Measurements from ENCODE around the gene SUSD6. TPM values are rescaled to one million over a fixed set of nuclear protein-coding genes. Genes with fewer than 3 reads are reported as not detected.
A peak's percentile ranks its signal among the peaks of the same experiment; 100 is the strongest.

The SUSD6 gene
- total RNA-seq, 4 donors from 2014 or later: 33.8 to 125 (median 113) TPM

- peak overlapping the region; percentile 59 to 94 (median 85) for H3K27ac ChIP-seq
- no peaks in the 10 kb centered on the region for H3K27me3 ChIP-seq
- peaks cover 19 to 86% (median 51%) of the 10 kb centered on the region in 4 donors for H3K4me1 ChIP-seq
- H3K9me3 ChIP-seq: no peaks in the 10 kb centered on the region
- TF ChIP-seq POLR2A (IDR thresholded peaks at IDR 0.05) (no peak), CTCF (IDR thresholded peaks at IDR 0.05) (no peak)
- H3K4me3 ChIP-seq: peak overlapping the region in 2 of 4 donors; percentile 4 to 33
- DNase-seq: no peak
- H3K36me3 ChIP-seq: no peaks in the 10 kb centered on the region
These were observed 37.4 kb downstream of the SUSD6 start for GRCh38 chr14:69648480-69649451.

- no peaks in the 10 kb centered on the region for H3K9me3 ChIP-seq
- TF ChIP-seq CTCF (IDR thresholded peaks at IDR 0.05): no peak
- no peak for TF ChIP-seq POLR2A (IDR thresholded peaks at IDR 0.05)
- peaks cover 19 to 90% (median 51%) of the 10 kb centered on the region in 4 donors for H3K4me1 ChIP-seq
- H3K27ac ChIP-seq: peak overlapping the region; percentile 82 to 94 (median 88)
- no peak for DNase-seq
- no peaks in the 10 kb centered on the region for H3K36me3 ChIP-seq
- H3K4me3 ChIP-seq: no peak overlapping the region
- no peaks in the 10 kb centered on the region for H3K27me3 ChIP-seq
These were observed 39.6 kb downstream of the SUSD6 start for GRCh38 chr14:69650948-69651369.

DNA sequence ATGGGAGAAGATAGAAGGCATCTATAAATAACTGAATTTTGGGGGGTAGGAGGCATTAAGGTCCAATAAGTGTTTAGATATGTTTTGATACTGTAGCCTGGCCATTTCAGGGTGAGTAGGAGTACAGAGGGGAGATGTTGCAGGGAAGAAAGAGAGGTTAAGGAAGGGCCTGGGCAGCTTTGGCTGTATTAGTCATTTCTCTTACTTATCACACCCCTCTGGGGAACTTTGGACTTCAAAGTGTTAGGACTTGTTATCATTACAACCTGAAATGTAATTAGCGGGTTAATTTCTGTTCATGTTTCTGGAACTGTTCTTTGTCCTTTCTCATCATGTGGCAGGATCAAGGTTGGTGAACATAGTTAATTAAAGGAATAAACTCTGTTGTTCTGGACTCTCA lies 40.3 kb downstream of the SUSD6 start:
- DNase-seq: no peak
- no peak for TF ChIP-seq POLR2A (IDR thresholded peaks at IDR 0.05)
- TF ChIP-seq CTCF (IDR thresholded peaks at IDR 0.05): no peak
- H3K36me3 ChIP-seq: no peaks in the 10 kb centered on the region
- H3K4me3 ChIP-seq: no peak overlapping the region
- peaks cover 19 to 90% (median 51%) of the 10 kb centered on the region in 4 donors for H3K4me1 ChIP-seq
- H3K9me3 ChIP-seq: no peaks in the 10 kb centered on the region
- H3K27ac ChIP-seq: peak overlapping the region; percentile 82 to 94 (median 88)
- H3K27me3 ChIP-seq: no peaks in the 10 kb centered on the region

- Histone ChIP-seq H3K9me3 (no peaks in the 10 kb centered on the region), H3K27ac (peak overlapping the region; percentile 82 to 94 (median 88)), H3K27me3 (no peaks in the 10 kb centered on the region), H3K4me3 (no peak overlapping the region), H3K36me3 (no peaks in the 10 kb centered on the region), H3K4me1 (peaks cover 19 to 82% (median 48%) of the 10 kb centered on the region in 4 donors)
- peak in 1 of 3 donors; percentile 54 for DNase-seq
- TF ChIP-seq POLR2A (IDR thresholded peaks at IDR 0.05) (no peak), CTCF (IDR thresholded peaks at IDR 0.05) (no peak)
These were observed 41.7 kb downstream of the SUSD6 start for GRCh38 chr14:69652942-69653684.

DNA sequence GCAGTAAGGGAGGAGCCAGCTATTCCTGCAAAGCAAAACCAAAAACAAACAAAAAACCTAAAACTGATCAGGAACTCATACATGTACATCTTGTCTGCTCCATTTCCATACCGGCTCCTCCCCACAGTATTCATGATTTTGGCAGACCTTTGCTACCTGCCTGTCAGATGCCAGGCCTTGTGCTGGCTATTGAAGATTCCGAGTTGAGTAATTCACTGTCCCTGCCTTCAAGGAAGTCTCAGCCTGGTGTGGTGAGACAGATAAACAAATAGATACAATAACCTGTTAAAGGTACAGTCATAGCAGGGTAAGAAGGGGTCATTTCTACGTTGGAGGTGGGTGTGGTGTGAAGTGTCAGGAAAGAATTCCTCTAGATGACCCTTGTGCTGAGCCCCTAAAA lies 42.7 kb downstream of the SUSD6 start:
- no peaks in the 10 kb centered on the region for H3K27me3 ChIP-seq
- TF ChIP-seq CTCF (IDR thresholded peaks at IDR 0.05): no peak
- peak in 1 of 3 donors; percentile 73 for DNase-seq
- no peaks in the 10 kb centered on the region for H3K9me3 ChIP-seq
- H3K36me3 ChIP-seq: no peaks in the 10 kb centered on the region
- H3K4me3 ChIP-seq: no peak overlapping the region
- peaks cover 19 to 79% (median 45%) of the 10 kb centered on the region in 4 donors for H3K4me1 ChIP-seq
- peak overlapping the region; percentile 82 to 88 (median 86) for H3K27ac ChIP-seq
